GM19324 (cell line): ENCODE data around the gene OGFOD2.

Experiments
- ATAC-seq: cut with Tn5 transposase; IDR thresholded peaks from one replicate; pipeline ENCODE4 v1.9.1; 2021; ENCODE audit warnings: mild to moderate bottlenecking, moderate library complexity; ENCODE audit not compliant: unreplicated experiment, low FRiP score

The OGFOD2 gene

DNA sequence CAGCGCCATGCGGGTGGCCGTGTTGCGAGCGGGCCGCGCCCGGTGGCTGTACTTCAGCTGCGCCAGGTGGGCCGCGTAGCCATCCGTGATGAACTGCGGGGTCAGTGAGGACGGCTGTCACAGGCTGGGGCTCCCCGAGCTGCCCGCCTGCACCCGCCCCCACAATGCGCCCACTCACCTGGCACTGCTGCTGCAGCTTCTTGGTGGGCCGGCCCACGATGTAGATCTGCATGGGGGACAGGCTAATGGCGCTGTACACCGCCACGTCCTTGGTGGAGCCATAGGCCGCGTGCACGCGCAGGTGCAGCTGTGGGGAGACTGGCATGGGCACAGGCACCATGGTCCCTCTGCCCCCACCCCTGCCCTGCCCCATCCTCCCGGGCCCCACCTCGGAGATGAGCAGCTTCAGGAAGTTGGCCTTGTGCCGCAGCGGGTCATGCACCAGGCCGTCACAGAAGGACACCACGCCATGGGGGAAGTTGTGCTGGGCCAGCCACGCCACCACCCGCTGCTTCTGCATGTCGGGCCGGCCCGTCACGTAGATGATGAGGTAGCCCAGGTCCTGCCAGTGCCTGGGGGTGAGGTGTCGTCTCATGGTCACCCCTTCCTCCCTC, 11.3 kb downstream of the OGFOD2 start:
- no peak for ATAC-seq

GRCh38 chr12:122987086-122987951, 12.3 kb downstream of the OGFOD2 start:
- no peak for ATAC-seq

DNA sequence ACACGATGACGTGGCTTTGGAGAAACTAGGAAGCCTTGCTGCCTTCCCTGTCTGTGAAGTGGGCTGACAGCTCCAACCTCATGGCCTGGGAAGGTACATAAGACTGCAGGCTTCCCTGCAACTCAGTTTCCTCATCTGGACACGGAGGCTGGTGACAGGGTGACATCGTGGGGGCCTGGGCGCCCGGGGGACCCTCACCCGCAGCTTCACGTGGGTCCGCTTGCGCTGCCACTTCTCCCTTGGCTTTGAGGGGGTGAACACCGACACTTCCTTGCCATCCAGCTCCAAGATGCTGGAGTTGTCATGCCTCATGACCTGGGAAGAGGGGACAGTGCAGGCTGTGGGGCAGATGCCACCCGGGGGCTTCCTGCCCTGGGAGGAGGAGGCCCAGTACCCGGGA, 13.0 kb downstream of the OGFOD2 start:
- ATAC-seq: no peak

GRCh38 chr12:122988612-122989212, 13.7 kb downstream of the OGFOD2 start:
- no peak for ATAC-seq

DNA sequence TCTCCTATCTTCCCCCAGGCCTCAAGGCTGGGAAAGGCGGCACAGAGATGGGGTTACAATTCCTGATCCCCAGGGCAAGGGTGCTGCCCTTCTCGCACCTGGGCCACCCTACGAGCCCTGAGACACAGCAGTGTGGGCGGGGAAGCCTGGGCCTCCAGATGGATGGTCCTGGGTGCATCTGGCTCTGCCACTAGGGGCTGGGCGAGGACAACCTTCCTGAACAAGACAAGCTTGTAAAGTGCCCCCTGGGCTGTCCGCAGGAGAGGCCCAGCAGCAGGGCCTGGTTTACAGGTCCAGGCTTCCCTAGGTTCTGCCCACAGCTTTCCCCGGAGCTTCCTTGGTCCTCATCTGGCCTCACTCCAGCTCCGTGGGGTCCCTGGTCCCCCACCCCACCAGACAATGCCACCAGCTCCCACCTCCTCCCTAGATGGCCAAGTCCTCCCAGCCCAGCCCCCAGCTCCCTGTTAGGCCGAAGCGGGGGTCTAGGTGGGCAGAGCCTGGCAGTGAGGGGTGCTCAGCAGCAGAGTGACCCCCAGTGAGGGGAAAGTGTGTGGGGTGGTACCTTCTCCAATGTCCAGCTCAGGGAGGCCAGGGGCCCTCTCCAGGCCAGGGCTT, 14.3 kb downstream of the OGFOD2 start:
- ATAC-seq: no peak

DNA sequence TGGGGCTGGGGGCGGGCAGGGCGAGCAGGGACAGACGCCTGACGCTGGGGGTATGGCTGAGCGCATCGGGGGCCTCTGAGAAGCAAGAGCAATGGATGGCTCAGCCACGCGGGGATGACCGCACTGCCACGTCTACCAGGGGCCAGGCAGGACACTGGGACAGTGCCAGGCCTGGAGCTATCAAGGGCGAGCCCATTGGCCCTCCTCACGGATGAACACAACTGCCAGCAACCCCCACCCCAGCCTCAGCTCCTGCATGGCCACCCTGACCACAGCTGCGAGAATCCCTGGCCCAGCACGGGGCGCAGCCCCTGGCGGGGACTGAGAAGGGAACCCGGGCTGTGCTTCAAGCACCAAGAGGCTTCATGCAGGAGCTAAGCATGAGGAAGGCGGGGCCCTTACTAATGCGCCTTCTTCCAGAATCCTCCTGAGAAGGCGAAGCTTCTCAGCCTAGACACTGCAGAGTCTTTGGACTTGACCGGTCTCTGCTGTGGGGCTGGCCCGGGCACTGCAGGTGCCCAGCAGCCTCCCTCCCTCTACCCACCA, 14.9 kb downstream of the OGFOD2 start:
- no peak for ATAC-seq

GRCh38 chr12:122990561-122990960, 15.5 kb downstream of the OGFOD2 start:
- ATAC-seq: no peak

- ATAC-seq: no peak
These were observed 16.0 kb downstream of the OGFOD2 start for GRCh38 chr12:122990961-122991622.

GRCh38 chr12:122991623-122992275, 16.7 kb downstream of the OGFOD2 start:
- no peak for ATAC-seq

DNA sequence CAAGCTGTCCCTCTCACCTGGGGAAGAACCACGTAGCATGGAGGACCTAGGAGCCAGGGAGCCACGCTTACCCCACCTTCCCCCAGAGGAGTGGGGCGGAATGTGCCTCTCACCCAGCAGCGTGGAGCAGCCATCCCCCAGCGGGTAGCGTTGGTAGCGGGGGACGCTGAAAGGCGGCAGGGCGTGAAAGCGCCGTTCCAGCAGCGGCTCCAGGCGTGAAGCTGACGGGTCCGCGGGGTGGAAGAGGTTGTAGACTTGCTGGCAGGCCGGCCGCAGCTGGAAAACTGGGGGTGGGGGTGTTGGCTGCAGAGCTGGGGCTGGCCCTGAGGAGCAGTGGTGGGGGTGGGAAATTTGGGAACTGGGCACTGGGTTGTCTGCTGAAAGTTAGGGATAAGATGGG, 17.3 kb downstream of the OGFOD2 start:
- ATAC-seq: no peak

DNA sequence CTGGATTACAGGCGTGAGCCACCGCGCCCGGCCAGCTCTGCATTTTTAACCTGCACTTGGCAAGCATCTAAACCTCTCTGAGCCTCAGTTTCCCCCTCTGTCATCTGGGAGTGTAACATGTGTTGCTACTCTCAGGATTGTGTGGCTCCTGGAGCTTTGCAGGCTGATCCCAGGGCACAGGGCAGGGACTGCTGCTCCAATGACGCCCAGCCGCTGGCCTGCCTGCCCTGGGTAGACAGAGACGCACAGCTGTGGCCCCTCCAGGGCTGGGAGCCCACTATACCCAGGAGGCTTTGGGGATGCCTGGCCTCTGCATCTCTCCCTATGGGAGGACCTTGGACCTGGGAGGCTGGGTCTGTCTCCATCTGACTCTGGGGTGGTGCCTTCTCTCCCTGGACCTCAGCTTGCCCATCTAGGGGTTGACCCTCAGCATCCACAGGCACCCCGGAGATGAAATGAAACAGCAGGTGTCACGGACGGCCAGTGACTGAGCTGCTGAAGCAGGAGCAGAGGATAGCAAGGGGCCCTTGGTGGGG, 19.2 kb downstream of the OGFOD2 start:
- no peak for ATAC-seq

GRCh38 chr12:122994781-122995502, 19.9 kb downstream of the OGFOD2 start:
- no peak for ATAC-seq

GRCh38 chr12:122995503-122996187, 20.6 kb downstream of the OGFOD2 start:
- ATAC-seq: no peak

- no peak for ATAC-seq
These were observed 21.2 kb downstream of the OGFOD2 start for GRCh38 chr12:122996188-122996601.

GRCh38 chr12:122996621-122997342, 21.7 kb downstream of the OGFOD2 start:
- ATAC-seq: no peak

GRCh38 chr12:122997343-122998250, 22.6 kb downstream of the OGFOD2 start:
- ATAC-seq: no peak

GRCh38 chr12:122998316-122998715, 23.3 kb downstream of the OGFOD2 start:
- no peak for ATAC-seq
